Colonic mucosa (tissue), 4 donors: ENCODE results near the gene PASD1. TPM values are rescaled to one million over a fixed set of nuclear protein-coding genes. Genes with fewer than 3 reads are reported as not detected.

ENCODE experiments used
- DNase-seq: peaks from one replicate; pipeline ENCODE4 v3.0.0-alpha.2; 2020
- H3K27ac ChIP-seq: fragments of 200-600 bp; one replicate; pipeline ENCODE4 v1.8.0; 2021
- H3K27me3 ChIP-seq: fragments of 200-600 bp; one replicate; pipeline ENCODE4 v1.8.0; 2021
- H3K36me3 ChIP-seq: fragments of 200-600 bp; one replicate; pipeline ENCODE4 v1.8.0; 2021
- H3K4me1 ChIP-seq: fragments of 200-600 bp; one replicate; pipeline ENCODE4 v1.8.0; 2021; ENCODE audit warnings: mild to moderate bottlenecking
- H3K4me3 ChIP-seq: fragments of 200-600 bp; one replicate; pipeline ENCODE4 v1.8.0; 2021
- H3K9ac ChIP-seq, 2 donors: one replicate each; pipeline ENCODE4 v1.7.0; 2013; ENCODE audit warnings: control low read depth in 2 of 2, low read depth in 2 of 2, low read length in 2 of 2
- H3K9me3 ChIP-seq: fragments of 200-600 bp; one replicate; pipeline ENCODE4 v1.8.0; 2021
- intact Hi-C: fragments of 100-400 bp; cut with DNase I; formaldehyde crosslinking; loops from one replicate; pipeline ENCODE4 v1.14.1; 2022
- total RNA-seq, 2 donors: library from RNA; stranded (reverse); fragmentation: NEBNext Ultra II Directional in 1 of 2; extraction: Animal tissue kit (Norgen Biotek cat#: 25700) in 1 of 2; gene quantifications; one replicate each; pipeline ENCODE4 v1.2.1, GENCODE V29; 2021
- TF ChIP-seq, protein P1 (sequence below): fragments of 200-600 bp; IDR thresholded peaks from one replicate; pipeline ENCODE4 v1.8.0; 2022; ENCODE audit warnings: antibody characterized with exemption, mild to moderate bottlenecking
- donor health status: healthy.
- donor health status: DM: no; HTN: no; CAD: no.
- donor health status: DM: no; HTN: no; CAD: no.

The PASD1 gene
- total RNA-seq, 2 donors from 2014 or later = not detected

DNA sequence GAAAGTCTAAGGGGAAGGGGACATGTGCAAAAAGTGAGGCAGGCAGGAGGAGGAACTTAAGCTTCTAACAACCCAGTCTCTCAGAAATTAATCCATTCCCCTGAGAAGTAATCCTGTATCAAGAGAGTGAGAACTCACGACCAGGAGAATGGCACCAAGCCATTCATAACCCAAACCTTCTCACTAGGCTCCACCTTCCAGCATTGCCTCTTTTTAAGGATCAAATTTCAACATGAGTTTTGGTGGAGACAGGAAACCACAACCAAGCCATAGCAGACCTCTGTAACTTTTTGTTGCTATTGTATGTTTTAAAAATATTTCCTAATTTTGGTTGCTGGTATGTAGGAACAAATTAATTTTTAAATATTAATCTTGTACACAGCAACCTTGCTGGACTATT, 32.8 kb downstream of the PASD1 start:
- Histone ChIP-seq H3K4me3 (no peak overlapping the region), H3K27me3 (no peaks in the 10 kb centered on the region), H3K4me1 (no peaks in the 10 kb centered on the region), H3K9ac (no peak overlapping the region), H3K36me3 (no peaks in the 10 kb centered on the region), H3K9me3 (no peaks in the 10 kb centered on the region), H3K27ac (no peak overlapping the region)
- TF ChIP-seq, protein P1, sequence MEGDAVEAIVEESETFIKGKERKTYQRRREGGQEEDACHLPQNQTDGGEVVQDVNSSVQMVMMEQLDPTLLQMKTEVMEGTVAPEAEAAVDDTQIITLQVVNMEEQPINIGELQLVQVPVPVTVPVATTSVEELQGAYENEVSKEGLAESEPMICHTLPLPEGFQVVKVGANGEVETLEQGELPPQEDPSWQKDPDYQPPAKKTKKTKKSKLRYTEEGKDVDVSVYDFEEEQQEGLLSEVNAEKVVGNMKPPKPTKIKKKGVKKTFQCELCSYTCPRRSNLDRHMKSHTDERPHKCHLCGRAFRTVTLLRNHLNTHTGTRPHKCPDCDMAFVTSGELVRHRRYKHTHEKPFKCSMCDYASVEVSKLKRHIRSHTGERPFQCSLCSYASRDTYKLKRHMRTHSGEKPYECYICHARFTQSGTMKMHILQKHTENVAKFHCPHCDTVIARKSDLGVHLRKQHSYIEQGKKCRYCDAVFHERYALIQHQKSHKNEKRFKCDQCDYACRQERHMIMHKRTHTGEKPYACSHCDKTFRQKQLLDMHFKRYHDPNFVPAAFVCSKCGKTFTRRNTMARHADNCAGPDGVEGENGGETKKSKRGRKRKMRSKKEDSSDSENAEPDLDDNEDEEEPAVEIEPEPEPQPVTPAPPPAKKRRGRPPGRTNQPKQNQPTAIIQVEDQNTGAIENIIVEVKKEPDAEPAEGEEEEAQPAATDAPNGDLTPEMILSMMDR = no peak
- no peak for DNase-seq
- intact Hi-C loops = no loop called here

DNA sequence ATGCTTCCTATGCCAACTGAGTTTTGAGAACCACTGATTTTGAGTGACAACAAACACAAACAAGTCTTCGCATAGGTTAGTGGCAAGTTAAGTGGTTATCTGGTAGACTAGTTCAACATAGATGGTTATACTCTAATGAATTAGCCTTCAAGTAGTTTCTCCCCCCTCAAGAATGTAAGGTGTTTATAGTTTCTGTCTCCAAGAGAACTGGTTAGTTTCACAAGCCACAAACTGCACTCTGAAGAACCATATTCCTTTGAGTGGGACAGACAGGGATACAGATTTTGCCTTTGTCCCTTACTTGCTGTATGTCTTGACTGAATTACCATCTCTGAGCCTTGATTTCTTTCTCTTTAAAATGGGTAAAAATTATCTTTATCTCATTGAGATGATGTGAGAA, 41.5 kb downstream of the PASD1 start:
- H3K27me3 ChIP-seq = no peaks in the 10 kb centered on the region
- H3K4me3 ChIP-seq = no peak overlapping the region
- no peaks in the 10 kb centered on the region for H3K36me3 ChIP-seq
- intact Hi-C loops = no loop called here
- H3K9me3 ChIP-seq = no peaks in the 10 kb centered on the region
- no peak for DNase-seq
- TF ChIP-seq, protein P1 = no peak
- no peaks in the 10 kb centered on the region for H3K4me1 ChIP-seq
- no peak overlapping the region for H3K27ac ChIP-seq
- no peak overlapping the region for H3K9ac ChIP-seq

DNA sequence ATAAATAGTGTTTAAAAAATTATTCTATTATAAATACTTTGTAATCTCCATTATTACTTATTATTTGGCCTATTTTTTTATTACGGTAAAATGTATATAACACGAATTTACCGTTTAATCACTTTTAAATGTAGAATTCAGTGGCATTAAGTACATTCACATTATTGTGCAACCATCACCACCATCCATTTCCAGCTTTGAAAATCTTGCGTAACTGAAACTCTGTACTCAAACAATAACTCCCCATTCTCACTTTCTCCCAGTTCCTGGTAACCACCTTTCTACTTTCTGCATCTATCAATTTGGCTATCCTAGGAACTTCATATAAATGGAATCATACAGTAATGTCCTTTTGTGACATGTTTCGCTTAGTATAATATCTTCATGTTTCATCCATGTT, 45.7 kb downstream of the PASD1 start:
- H3K36me3 ChIP-seq = no peaks in the 10 kb centered on the region
- no peak overlapping the region for H3K4me3 ChIP-seq
- H3K27me3 ChIP-seq = no peaks in the 10 kb centered on the region
- no peak for DNase-seq
- H3K4me1 ChIP-seq = no peaks in the 10 kb centered on the region
- intact Hi-C loops = no loop called here
- H3K9me3 ChIP-seq = no peaks in the 10 kb centered on the region
- TF ChIP-seq, protein P1 = no peak
- no peak overlapping the region for H3K9ac ChIP-seq
- no peak overlapping the region for H3K27ac ChIP-seq

DNA sequence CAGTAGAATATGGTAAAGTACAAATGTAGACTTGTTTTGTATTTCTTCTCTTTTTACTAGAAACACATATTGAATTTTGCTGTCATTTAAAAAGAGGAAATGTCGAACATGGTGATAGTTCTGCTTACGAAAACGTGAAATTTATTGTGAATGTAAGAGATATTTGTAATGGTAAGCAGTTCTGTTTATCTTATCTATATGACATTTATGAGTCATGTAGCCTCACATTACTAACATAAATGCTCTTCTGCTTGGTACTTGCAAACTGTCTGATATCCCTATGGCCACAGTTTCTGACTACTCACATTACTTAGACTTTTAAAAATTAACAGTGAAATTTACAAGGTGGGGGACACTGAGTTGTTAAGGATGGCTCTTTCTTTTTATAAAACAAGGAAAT, 57.9 kb downstream of the PASD1 start:
- H3K27me3 ChIP-seq = no peaks in the 10 kb centered on the region
- H3K36me3 ChIP-seq = no peaks in the 10 kb centered on the region
- no peak overlapping the region for H3K27ac ChIP-seq
- TF ChIP-seq, protein P1 = no peak
- H3K9me3 ChIP-seq = no peaks in the 10 kb centered on the region
- no peak overlapping the region for H3K9ac ChIP-seq
- intact Hi-C loops = no loop called here
- no peaks in the 10 kb centered on the region for H3K4me1 ChIP-seq
- no peak overlapping the region for H3K4me3 ChIP-seq
- DNase-seq = no peak

DNA sequence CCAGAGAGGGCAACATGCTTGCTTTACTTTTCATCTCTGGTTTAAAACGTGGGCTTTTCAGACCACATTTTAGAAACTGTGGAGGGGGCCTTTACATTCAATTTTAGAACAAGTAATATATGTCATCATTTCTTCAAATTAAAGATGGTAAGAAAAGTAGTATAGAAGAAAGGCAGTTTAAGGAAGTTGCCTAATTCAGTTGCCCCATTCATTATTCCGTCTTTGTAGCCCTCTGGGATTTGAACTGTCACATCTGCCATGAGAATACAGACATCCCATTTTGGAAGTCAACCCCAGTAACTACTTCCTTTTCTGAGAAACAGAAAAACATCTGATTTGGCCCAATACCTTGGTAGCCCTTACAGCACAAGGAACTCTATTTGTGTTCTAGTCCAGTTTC, 61.2 kb downstream of the PASD1 start:
- no peaks in the 10 kb centered on the region for H3K27me3 ChIP-seq
- H3K9ac ChIP-seq = no peak overlapping the region
- H3K4me3 ChIP-seq = no peak overlapping the region
- H3K9me3 ChIP-seq = no peaks in the 10 kb centered on the region
- no peak for DNase-seq
- no peak overlapping the region for H3K27ac ChIP-seq
- no peaks in the 10 kb centered on the region for H3K36me3 ChIP-seq
- TF ChIP-seq, protein P1 = no peak
- no peaks in the 10 kb centered on the region for H3K4me1 ChIP-seq
- intact Hi-C loops = no loop called here

DNA sequence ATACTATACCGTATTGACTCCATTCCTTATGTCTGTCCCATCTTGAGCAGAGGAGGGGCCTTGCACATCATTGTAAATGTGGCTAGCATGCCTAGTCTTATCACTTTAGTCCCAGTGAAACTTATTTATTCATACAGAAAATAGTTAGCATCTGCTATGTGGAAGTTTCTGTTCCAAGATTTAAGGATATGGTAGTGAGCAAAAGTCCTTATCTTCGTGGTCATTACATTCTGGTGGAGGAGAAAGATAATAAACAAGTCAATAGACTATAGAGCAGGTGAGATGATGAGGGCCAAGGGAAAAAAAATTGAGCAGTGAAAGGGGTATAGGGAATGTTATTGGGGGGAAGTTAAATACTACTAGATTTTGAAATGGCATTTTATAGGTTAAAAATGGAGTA, 68.3 kb downstream of the PASD1 start:
- Histone ChIP-seq H3K4me1 (no peaks in the 10 kb centered on the region), H3K27ac (no peak overlapping the region), H3K9me3 (no peaks in the 10 kb centered on the region), H3K36me3 (no peaks in the 10 kb centered on the region), H3K27me3 (no peaks in the 10 kb centered on the region), H3K9ac (no peak overlapping the region), H3K4me3 (no peak overlapping the region)
- intact Hi-C loops = no loop called here
- TF ChIP-seq, protein P1 = no peak
- DNase-seq = no peak
